Astrocyte (in vitro differentiated cells and primary cell): ENCODE measurements around the gene PLA1A.

ENCODE experiments used
- CTCF ChIP-seq: IDR thresholded peaks from 2 replicates; pipeline ENCODE4 v1.5.1; 2011; ENCODE audit warnings: low read depth, mild to moderate bottlenecking, inconsistent platforms, low read length, moderate library complexity; ENCODE audit not compliant: insufficient read depth
- EZH2 ChIP-seq: IDR thresholded peaks from 2 replicates; pipeline ENCODE4 v1.6.1; 2012; ENCODE audit warnings: mild to moderate bottlenecking, low read length, inconsistent platforms; ENCODE audit not compliant: insufficient read depth

DNA sequence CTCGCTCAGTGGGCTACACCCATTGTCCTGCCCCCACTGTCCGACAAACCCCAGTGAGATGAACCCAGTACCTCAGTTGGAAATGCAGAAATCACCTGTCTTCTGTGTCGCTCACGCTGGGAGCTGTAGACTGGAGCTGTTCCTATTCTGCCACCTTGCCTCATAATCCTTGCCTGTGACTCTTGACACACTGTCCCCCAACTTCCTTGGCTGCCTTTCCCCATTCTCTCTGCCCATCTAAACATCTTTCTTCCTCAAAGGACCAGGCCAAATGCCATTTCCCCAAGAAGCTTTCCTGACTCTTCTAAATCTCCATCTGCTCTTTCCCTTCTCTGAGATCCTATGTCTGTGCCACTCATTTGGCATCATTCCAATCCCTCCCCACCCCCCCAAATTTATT lies 28.5 kb upstream of the PLA1A start:
- no peak for TF ChIP-seq CTCF
- TF ChIP-seq EZH2, result no peak
